CD4-positive, alpha-beta T cell treated with Interleukin-4 for 1 hour (primary cell): ENCODE results near the gene ARIH1.
"Not testable (repeated sequence)": the region's sequence is repeated elsewhere in the genome, so short reads cannot be mapped to it uniquely, and the experiment has no call there.

Experiments used
- DNase-seq, 2 donors: peaks; one replicate each; pipeline ENCODE4 v3.0.0-alpha.2; 2020 to 2022

The ARIH1 gene

DNA sequence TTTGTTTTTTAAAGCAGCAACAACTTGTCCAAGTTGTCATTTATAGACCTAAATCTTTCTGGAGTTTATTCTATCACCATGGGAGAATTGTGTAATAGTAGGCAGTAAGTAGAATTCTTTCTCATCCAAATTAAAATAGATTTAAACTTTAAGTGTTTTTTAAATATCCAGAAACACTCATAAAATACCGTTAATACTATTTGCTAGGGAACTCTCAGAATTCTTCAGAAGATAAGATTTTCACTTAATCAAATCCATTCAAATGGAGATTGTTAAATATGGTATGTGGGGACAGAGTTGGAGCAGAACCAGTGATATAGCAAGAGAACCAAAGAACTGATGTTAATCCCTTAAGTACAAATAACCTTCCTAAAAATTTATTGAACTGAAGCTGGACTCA is 71.0 kb downstream of the ARIH1 start:
- DNase-seq, result no peak

DNA sequence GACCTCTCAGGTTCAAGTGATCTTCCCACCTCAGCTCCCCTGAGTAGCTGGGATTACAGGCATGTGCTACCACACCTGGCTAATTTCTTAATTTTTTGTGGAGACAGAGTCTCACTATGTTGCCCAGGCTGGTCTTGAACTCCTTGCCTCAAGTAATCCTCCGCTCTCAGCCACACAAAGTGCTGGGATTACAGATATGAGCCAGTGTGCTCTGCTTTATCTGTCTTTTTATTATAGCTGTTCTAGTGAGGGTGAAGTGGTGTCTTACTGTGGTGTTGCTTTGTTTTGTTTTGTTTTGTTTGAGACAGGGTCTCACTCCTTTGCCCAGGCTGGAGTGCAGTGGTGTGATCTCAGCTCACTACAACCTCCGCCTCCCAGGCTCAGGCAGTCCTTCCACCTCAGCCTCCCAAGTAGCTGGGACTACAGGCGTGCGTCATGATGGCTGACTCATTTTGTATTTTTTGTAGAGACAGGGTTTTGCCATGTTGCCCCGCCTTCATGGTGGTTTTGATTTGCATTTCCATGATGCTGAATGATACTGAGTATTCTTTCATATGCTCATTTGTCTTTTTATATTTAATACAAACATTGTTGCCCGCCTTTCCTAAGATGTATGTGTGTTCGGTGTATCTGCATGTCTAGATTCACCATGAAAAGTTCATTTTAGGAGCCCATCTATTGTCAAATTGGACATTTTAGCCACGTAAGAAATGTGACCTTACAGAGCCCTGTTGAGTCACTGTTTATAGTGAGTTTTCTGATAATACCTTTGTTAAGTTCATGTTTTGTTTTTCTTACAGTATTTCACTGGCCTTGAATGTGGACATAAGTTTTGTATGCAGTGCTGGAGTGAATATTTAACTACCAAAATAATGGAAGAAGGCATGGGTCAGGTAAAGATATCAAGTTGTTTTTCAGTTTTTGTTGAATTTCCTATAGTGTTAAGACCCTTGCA is 80.6 kb downstream of the ARIH1 start:
- no peak for DNase-seq

DNA sequence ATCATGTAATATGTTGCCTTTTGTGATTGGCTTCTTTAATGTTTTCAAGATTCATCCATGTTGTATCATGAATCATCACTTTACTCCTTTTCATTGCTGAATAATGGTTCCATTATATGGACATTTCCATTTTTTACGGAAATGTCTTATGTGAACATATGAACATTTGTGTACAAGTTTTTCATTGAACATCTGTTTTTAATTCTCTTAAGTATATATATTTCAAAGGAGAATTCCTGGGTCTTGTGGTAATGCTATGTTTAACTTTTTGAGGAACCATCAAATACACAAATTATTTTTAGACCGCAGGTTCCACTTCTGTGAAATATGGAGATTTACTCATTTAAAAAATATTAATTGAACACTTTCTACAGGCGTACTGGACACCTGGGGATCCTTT is 85.7 kb downstream of the ARIH1 start:
- DNase-seq, result no peak

DNA sequence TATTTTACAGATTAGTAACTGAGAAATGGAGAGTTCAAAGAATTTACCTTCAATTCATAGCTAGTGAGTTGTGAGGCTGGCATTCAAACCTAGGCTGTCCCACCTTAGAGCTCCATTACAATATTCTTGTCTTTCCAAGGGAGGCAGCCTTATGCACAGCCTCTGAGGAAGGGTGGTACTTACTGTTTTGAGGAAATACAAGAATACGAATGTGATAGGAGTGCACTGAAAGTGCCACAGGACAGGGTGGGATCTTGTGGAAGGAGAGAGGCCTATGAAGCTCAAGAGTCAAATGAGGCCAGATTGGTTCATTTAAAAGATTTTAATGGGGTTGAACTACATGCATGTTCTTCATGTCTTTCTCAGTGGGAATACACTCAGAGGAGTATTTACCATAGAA is 86.3 kb downstream of the ARIH1 start:
- DNase-seq, result no peak

DNA sequence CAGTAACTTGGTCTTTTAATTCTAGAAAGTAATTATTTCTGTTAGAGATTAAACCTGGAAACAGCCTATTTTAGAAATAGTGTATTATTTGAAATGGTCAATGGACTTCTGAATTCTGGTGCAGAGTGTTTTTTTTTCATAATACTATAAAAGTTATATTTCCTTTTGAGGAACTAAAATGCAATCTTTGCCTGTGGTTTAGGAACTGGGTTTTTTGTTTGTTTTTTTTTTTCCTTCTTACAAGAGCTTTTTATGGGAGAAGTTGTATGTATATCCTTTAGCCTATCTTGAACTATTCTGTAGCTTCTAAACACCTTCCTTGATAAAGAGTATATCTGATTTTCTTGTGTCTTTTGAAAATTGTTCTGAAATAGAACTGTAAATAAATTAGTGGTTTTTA is 88.3 kb downstream of the ARIH1 start:
- DNase-seq, result no peak

DNA sequence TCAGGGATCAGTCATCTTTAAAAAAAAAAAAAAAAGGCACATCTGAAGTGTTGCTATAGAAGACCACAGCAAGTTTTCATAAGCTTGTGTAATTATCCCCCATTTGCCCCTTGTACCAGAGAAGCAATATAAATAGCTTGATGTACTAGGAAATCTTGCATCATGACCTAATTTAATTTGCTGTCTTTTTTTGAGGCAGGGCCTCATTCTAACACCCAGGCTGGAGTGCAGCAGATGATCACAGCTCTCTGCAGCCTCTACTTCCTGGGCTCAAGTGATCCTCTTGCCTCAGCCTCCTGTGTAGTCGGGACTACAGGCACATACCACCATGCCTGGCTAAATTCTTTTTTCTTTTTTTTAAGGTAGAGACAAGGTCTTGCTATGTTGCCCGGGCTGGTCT is 88.7 kb downstream of the ARIH1 start:
- no peak for DNase-seq

DNA sequence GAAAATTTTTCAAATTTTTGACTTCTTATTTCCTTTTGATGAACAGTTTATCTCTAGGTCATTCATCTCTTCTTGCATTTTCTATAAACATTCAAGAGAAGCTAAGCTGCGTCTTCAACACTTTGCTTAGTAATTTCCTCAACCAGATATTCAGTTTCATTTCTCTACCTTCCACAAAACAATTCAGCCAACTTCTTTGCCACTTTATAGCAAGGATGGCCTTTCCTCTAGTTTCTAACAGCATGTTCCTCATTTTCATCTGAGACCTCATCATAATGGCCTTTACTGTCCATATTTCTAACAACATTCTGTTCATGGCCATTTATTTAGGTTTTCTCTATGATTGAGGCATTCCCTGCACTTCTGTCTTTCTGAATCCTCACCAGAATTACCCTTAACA is 90.0 kb downstream of the ARIH1 start:
- no peak for DNase-seq

DNA sequence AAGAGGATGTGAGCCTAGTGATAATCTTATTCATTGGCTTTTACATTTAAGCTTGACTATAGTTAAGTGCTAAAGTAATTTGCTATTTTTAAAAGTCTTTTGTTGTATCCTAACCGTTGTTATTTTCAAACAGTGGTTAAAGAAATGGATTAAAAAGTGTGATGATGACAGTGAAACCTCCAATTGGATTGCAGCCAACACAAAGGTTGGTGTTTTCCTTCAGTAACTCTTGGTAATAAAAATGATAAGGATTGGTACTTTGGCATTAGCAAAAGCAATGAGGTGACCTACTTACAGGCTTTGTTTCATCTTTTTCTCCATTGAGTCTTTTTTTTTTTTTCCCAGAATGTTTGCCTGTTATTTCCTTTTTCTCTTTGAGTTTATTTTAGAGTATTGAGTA is 92.8 kb downstream of the ARIH1 start:
- no peak for DNase-seq

DNA sequence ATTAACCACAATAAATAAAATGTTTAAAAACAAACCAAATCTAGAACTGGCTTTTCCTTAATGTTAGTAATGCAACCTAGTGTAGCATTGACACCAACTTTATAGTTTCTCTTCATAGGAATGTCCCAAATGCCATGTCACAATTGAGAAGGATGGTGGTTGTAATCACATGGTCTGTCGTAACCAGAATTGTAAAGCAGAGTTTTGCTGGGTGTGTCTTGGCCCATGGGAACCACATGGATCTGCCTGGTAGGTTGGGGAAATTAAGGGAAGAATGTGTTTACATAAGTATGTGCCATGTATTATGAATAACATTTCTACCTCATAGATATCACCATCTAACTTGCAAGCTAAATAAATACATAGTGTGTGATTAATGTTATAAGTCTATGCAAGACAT is 95.9 kb downstream of the ARIH1 start:
- DNase-seq, result no peak

DNA sequence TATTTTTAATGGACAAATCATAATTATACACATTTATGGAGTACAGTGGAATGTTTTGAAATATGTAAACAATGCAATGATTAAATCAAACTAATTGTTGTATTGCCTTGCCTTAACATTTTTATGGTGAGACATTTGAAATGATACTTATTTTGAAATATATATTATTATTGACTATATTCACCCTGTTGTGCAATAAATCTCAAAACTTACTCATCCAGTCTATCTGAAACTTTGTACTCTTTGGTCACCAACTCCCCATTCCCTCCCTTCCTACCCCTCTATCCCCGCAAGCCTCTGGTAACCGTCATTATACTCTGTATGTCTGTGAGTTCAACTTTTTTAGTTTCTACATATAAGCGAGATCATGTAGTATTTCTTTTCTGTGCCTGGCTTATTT is 105.7 kb downstream of the ARIH1 start:
- DNase-seq, result no peak

DNA sequence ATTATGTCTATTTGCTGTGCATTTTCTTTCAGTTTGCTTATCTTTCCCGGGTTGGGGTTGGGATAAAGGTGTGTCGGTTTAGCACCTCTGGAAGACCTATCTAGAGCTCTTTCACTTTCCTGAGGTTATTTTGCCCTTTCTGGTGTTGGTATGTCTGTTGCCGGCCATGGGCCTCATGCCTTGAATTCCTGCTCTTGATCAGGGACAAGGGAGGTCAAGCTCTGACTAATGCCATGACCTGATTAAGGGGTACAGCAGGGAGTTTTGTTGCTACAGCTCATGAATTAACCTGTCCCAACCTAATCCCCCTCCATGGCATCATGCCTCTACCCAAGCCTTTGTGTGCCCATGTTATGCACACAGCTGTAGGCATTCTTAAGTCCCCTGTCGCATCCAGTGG is 109.9 kb downstream of the ARIH1 start:
- DNase-seq, result no peak

DNA sequence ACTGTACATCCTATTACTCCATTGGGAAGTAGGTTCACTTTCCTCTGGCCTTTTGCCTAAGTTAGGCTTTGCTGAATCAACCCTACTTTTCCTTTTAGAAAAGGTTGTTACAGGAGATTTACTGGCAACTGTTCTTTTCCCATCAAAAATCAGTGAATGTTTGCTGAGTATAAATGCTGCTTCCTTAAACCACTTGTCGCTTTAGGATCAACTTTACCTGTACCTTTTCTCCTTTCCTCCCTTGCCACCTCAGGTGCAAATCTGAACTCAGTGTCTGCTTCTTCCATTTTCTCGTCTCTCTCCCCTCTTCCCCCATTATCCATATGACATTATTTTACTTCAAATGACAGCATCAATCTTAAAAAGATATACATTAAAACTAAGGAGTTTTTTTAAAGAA is 110.9 kb downstream of the ARIH1 start:
- DNase-seq, result no peak

DNA sequence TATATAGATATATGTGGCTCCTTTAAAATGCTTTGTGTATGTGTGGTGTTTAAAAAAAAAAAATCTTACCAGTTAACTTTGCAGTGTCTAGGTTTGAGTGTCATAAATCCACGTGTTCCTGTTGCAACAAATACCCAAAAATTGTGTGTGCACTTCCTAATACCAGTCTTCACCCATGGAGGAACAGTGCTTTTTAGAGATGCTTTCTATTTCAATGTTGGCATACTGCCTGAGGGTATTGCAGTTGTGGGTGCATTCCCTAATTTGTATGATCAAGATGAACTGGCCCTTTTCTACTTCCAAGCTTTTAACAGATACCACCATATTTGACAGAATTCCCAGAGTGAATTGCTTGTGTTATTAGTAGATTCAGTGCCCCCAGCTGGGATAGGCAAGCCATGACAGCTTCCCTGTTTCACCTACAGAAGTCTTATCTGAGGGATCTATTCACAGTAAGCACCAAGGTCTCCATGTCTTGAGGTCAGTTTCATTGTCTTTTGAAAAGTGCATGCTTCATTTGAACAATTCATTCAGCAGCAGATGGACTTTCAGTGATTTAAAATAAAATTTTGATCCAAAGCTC is 111.4 kb downstream of the ARIH1 start:
- DNase-seq, result no peak

DNA sequence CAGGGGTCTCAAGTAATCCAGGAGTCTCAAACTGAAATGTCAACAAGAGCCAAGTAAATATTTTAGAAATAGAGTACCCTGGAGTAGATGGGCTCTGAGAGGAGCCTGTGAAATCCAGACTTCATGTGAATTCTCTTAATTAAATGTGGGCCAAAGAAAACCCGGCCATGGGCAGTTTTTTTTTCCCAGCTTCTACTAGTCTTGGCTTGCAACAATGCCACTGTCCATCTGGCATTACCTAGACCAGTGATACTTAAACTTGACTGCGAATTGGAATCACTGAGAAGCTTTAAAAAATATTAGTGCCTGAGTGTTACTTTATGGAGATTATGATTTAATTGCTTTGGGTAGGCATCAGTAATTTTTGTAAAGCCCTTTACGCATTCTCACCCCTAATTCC is 114.0 kb downstream of the ARIH1 start:
- DNase-seq, result no peak

DNA sequence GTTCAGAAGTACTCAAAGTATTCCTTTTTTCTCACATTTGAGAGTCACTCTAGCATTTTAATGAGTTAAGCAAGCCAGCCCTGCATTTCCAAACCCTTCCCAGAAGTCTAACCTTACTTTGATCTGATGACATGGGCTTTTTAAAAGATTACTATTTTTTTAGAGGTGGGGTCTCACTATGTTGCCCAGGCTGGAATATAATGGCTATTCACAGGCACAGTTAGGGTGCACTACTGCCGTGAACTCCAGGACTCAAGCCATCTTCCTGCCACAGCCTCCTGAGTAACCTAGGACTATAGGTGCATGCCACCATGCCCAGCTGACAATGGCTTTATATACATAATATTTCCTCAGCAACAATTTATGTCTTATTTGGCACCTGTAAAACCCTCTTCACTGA is 116.3 kb downstream of the ARIH1 start:
- DNase-seq, result no peak

DNA sequence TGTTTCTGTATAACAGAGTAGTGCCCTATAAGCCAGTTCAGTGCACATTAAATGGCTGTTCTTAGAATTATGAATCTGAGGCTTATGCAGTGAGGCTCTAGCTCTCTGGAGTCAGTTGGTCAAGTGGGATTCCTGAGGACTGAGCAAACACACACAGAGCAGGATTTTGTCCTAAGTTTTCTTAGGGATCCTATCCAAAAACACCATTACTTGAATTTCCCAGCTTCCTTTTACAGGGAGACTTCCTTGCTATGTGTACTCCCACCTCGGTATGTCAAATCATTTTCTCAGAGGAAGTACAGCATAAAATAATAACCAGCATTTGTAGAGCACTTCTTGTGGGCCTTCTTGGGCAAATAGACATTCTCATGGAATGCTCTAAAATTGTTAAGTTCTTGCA is 117.2 kb downstream of the ARIH1 start:
- DNase-seq, result no peak

DNA sequence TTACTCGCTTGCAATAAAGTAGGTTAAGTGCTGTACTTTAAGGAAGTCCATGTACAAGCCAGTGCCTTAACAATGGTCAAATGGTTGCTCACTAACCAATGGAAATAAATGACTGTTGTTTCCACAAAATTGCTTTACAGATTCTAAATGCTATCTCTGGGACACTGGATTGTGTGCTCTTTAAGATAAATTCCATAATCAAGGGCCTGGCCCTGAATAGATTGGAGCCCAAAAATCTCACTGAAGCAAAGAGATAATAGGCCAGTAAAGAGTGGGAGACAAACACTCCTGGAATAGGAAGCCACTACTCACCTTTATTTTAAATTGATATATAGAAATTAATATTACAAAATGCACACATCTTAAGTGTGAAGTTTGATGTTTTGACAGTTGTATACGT is 118.0 kb downstream of the ARIH1 start:
- no peak for DNase-seq

DNA sequence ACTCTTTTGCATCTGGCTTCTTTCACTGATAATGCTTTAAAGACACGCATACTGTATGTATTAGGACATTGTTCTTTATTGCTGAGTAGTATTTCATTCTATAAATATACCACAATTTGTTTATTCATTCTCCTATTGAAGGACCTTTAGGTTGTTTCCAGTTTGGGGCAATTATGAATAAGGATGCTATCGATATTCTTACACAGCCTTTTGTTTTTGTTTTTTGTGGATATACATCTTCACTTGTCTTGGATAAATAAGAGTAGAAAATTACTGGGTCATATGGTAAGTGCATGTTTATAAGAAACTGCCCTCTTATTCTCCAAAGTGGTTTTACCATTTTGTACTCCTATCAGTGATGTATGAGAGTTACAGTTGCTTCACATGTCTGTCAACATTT is 118.5 kb downstream of the ARIH1 start:
- no peak for DNase-seq

DNA sequence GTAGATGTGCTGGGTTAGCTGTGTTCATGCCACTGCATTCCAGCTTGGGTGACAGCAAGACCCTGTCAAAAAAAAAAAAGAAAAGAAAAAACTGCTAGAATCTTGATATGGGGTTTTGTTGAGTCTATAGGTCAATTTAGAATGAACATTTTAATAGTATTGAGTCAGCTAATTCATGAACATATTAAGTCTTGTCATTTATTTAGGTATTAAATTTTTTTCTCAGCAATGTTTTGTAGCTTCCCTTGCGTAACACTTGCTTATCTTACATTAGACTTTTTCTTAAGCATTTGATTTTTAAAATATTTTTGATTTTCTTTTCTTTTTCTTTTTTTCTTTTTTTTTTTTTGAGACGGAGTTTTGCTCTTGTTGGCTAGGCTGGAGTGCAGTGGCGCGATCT is 119.7 kb downstream of the ARIH1 start:
- no peak for DNase-seq

DNA sequence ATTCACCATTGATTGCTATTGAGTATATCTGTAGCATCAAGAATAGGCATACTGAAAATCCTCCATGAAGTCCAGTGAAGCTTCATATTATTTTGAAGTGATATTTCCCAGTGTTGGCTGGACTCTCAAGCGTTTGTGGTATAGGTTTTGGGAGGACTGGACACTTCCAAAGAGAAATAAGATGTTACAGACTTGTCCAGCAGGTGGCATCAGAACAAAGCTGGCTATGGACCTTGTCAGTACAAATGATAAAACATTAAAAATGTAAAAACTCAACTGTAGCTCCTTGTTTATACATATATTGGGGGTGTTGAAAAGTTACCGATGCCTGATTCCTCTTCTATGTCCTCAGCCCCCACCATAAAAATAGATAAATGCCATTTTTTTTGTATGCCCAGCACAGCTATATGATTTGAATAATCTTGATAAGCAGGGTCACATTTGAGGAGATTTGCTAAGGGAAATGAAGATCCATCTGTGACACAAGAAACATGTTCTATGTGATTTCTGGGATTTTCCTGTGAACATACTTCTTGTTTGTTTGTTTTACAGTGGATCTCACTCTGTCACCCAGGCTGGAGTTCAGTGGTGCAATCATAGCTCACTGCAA is 125.8 kb downstream of the ARIH1 start:
- peak in 1 of 2 donors; percentile 38 for DNase-seq

DNA sequence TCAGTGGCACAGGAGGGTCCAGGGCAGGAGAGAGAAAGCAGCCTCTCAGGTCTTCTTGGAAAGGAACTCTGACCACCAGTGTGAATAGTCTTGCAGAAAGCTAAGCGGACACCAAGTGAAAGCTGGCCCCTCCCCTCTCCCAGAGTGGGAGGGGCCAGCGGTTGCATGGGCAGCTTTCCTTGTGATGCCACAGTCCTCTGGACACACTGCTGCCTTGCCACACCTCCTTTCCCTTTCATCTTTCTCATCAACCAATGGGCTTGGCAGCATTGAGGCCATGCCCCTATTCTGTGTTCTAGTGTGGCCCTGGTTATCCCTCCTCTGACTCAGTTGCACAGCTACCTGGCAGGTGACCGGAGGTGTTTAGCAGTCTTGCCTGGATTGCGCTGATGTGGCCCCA is 130.7 kb downstream of the ARIH1 start:
- DNase-seq, result no peak

DNA sequence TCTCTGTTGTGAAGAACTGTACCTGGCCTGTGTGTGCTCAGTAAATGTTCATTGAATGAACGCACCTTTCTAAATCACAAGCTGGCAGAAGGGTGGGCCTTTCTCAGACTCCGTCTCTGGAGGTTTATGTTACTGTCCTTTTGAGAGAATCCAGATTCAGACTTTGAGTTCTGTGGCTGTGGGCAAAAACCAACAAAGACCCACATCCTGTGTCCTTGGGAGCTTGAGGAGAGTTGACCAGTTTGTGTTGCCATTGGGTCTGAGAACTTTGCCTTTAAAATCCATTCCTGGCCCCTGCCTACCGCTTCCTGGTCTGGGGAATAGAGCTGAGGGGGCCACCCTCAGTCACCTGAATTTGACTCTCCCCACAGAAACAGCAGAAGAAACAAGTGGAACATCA is 134.0 kb downstream of the ARIH1 start:
- not testable (repeated sequence) for DNase-seq

DNA sequence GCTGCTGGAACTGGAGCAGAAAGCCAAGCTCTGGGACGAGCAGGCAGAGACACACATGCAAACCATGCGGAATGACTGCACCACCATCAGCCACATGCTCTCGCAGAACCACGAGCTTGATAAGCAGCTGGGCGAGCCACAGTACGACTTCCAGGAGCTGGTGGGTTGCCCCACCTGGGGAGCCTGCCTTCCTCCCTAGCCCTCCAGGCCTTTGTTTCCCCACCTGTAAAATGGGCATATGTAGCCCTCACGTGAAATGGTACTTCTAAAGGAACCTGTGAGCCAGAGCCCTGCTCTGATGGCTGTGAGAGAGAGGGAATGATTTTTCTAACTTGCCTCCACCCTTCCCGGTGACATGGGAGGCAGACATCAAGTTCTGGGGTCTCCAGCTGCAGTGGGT is 135.7 kb downstream of the ARIH1 start:
- DNase-seq, result no peak

DNA sequence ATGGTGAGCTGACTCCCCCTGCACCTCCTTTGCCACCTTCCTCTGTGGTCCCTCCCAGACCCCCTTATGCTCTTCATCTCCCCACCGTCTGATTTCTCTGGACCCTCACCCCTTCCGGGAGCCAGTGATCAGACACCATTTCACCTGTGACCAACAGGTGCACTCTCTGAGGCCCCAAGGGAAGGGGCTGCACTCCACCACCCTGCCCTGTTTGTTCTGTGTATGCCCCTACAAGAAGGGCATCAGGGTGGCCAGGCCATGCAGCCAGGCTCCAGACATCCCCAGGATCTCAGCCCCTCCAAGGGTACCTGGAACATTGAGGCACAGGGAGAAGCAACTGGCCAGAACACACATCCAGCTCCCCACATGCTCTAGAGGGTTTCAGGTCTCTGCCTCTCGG is 138.2 kb downstream of the ARIH1 start:
- DNase-seq, result not testable (repeated sequence)
